ENCODE measurements around the gene CKAP4.

DNA sequence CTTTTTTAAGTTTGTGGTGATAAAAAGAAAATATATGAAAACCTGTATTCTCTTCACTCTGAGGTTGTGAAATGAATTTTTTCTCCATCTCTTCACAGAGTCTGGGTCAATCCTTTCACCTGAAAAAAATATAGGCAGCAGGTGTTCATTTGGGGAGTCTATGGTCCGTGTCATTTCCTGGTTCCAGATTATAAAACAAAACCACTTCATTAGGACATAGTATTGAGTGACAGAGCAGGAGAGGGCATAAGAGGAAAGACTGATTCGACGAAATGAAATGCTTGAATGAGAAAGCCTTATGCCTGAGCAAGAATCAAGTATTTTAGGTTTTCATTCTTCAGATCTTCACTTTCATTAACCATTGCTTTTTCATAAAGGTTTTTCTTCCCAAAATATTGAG, 57.2 kb downstream of the CKAP4 start:
- TF ChIP-seq, protein P1, sequence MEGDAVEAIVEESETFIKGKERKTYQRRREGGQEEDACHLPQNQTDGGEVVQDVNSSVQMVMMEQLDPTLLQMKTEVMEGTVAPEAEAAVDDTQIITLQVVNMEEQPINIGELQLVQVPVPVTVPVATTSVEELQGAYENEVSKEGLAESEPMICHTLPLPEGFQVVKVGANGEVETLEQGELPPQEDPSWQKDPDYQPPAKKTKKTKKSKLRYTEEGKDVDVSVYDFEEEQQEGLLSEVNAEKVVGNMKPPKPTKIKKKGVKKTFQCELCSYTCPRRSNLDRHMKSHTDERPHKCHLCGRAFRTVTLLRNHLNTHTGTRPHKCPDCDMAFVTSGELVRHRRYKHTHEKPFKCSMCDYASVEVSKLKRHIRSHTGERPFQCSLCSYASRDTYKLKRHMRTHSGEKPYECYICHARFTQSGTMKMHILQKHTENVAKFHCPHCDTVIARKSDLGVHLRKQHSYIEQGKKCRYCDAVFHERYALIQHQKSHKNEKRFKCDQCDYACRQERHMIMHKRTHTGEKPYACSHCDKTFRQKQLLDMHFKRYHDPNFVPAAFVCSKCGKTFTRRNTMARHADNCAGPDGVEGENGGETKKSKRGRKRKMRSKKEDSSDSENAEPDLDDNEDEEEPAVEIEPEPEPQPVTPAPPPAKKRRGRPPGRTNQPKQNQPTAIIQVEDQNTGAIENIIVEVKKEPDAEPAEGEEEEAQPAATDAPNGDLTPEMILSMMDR (IDR thresholded peaks at IDR 0.05) = no peak
- TF ChIP-seq POLR2A (IDR thresholded peaks at IDR 0.05) = no peak

Measured in Peyer's patch (tissue), 4 donors.